GM18519 (cell line): ENCODE results near the gene C8A.

ENCODE experiments used
- ATAC-seq: cut with Tn5 transposase; IDR thresholded peaks from one replicate; pipeline ENCODE4 v1.9.1; 2021; ENCODE audit warnings: mild to moderate bottlenecking, moderate library complexity; ENCODE audit not compliant: unreplicated experiment, low FRiP score

C8A gene

GRCh38 chr1:56963667-56964066 lies 109.1 kb downstream of the C8A start:
- ATAC-seq, result no peak

GRCh38 chr1:56964349-56965017 lies 109.9 kb downstream of the C8A start:
- ATAC-seq, result no peak

- no peak for ATAC-seq
Observed at GRCh38 chr1:56965191-56965590, 110.6 kb downstream of the C8A start.

GRCh38 chr1:56965916-56966697 lies 111.5 kb downstream of the C8A start, which contains the start of gene C8B:
Gene C8B (minus strand): TSS chr1:56966015. CDS start chr1:56965948, 67 bp downstream.
- ATAC-seq, result no peak

- no peak for ATAC-seq
Observed at GRCh38 chr1:56966698-56966999, 112.1 kb downstream of the C8A start.

GRCh38 chr1:56967355-56967754 lies 112.8 kb downstream of the C8A start:
- no peak for ATAC-seq
